ENCODE results near the gene WAPL.

Gene WAPL

GRCh38 chr10:86411852-86412560, 109.6 kb downstream of the WAPL start:
- in situ Hi-C loops (cut with MboI; ENCODE audit: low sequenced_read_pairs): no loop called here

DNA sequence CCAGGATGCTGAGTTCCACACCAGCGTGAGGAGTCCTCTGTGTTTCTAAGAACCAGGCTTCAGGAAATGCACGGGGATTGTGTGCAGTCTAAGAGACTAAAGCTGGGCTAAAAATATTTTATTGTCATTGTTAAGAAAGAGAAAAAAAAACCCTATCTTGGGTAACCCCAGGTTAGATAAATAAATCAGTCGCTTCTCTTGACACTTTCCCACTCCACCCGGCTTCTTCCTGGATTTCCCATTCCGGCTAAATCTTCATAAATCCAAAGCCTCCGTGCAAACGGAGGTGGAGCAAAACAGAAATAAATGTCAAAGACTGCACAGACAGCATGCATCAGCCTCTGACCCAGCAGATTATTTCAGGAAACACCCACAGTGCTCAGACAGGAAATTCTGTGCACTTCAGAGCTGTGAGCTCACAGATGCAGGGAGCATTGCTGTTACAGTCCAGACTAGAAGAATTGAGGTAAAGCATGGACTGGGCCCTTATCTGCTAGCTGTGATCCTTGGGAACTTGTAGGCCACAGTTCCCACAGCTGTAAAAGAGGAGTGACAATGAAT, 110.2 kb downstream of the WAPL start:
- in situ Hi-C loops (cut with MboI; ENCODE audit: low sequenced_read_pairs): no loop called here

DNA sequence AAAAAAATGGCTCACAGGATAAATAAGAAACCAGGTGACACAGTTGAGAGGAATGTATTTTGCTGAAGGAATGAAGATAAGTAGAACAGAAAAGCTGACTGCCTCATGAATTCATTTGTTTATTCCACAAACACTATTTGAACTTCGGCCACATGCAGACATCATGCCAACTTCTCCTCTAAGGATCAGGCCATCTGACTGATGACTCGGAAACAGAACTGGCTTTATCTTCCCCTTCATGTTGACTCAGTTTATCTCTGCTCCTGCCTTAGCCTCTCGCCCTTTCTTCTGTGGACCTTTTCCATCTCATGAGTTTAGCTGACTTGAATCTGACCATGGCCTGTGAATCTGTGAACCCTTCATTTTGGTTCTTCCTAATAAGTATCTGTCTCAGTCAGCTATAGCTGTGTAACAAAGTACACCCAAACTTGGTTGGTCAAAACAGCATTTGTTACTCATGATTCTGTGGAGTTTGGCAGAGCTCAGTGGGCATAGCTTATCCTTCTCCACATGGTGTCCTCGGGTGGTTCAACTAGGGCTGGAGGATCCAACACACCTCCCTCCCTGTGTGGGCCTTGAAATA, 111.0 kb downstream of the WAPL start:
- in situ Hi-C loops (cut with MboI; ENCODE audit: low sequenced_read_pairs): no loop called here

GRCh38 chr10:86409183-86409582, 112.4 kb downstream of the WAPL start:
- in situ Hi-C loops (cut with MboI; ENCODE audit: low sequenced_read_pairs): no loop called here

GRCh38 chr10:86403183-86403797, 118.3 kb downstream of the WAPL start:
- in situ Hi-C loops (cut with MboI; ENCODE audit: low sequenced_read_pairs): no loop called here

GRCh38 chr10:86402283-86402941, 119.2 kb downstream of the WAPL start:
- in situ Hi-C loops (cut with MboI; ENCODE audit: low sequenced_read_pairs): no loop called here

DNA sequence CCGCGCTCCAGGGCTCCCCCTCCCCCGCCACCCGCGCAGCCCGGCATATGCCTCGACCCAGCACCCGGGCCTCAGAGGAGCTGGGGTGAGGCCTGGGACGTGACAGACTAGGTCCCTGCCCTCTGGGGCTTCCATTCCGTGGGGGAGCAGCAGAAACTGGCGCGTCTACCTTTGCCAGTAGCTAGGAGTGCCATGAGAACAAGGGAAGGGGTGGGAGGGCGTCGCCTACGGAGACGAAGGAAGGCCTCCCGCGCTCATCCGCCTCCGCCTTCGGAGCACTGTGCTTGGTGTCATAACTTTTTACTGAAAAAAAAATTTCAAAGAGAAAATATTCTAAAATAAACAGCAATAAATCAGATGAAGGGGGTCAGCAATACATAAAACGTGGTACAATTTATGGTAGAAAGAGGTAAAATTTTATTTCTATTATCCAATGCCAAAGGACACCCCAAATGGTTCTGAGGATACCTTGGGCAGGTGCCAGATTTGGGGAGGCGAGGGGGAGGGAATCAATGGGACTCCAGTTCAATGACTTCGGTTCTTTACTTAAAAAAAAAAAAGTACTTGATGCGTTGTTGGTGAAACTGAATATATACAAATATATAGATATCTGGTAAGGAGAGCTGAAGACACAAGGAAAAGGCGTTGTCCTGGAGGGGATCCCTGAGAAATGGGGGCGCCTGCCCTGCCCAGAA, 119.9 kb downstream of the WAPL start:
- in situ Hi-C loops (cut with MboI; ENCODE audit: low sequenced_read_pairs): no loop called here

DNA sequence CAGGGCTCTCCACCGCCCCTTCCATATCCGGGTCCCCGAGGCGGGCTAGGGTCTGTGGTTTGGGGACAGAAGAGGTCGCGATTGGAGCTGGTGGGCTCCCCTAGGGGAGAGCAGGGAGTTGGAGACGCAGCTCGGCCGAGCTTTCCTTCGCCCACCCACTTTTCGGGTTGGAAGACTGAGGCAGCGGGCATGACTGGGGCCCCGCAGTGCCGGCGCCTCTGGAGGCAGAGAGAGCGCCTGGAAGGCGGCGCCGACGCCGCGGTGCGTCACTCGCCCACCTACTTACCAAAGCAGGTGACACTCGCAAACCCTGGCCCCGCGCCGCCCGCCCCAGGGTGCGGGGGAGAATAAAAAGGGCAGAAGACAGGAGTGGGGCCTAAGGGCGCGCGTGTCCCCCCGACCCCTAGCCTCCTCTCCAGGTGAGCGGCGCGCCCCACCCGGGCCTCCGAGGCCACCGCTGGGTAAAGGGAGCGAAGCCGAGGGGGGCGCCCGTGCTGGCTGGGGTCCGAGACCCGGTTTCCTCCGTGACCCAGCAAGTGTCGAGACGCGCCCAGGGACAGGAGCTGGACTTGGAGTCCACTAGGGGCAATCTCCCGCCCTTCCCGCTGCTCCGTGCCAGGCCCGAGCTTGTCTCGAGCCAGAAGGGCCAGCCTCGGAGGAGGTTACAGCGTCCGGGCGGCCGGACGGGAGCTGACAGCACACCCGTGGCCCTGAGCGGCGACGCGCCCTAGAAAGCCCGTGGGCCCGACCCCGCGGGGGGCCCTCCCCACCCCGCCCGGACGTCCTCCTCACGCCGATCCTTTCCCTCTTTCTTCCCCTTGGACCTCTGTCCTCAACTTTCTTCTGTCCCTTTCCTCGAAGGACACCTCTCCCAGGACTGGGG, 120.6 kb downstream of the WAPL start:
- in situ Hi-C loops (cut with MboI; ENCODE audit: low sequenced_read_pairs): no loop called here

DNA sequence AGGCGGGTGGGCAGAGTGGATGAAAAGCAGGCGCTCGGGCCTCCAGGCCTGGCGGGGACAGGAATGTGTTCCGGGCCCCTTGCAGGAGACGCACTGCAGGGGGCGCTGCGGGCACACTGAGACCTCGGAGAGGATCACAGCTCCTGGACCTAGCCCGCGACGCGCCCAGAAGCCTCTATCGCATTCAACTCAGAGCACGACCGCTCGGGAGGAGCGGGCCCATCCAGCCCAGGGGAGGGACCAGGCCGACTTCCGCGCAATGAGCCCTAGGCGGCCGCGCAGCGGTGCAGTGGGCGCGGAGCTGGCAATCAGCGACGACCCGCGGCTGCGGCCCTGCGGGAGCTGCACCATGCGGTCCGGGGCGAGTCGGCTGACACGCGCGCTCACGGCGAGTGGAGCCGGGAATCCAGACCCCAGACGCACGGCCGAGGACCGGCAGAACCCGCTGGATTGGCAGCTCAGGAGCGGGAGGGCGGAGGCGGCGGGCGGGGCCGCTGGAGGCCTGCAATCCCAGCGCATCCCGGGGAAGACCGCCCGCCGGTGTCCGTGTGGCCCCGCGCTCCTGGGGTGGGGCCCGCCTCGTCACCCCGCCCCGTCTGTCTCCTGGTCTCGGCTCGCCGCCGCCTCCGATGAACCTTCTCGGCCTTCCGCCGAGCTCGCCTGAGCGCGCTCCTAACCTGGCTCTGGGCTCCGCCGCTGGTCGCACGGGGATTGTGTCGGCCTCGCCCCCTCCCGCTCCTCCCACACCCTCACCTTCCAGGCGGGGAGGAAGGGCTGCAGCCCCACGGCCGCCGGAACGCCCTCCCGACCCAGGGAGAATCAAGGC, 121.5 kb downstream of the WAPL start:
- in situ Hi-C loops (cut with MboI; ENCODE audit: low sequenced_read_pairs): loop anchor here (10.0 kb wide), 1 partner anchor 185 kb away; no protein-coding TSS in a partner anchor

GRCh38 chr10:86399514-86399878, 122.1 kb downstream of the WAPL start:
- in situ Hi-C loops (cut with MboI; ENCODE audit: low sequenced_read_pairs): loop anchor here (10.0 kb wide), 1 partner anchor 185 kb away; no protein-coding TSS in a partner anchor

GRCh38 chr10:86397120-86397519, 124.5 kb downstream of the WAPL start:
- in situ Hi-C loops (cut with MboI; ENCODE audit: low sequenced_read_pairs): loop anchor here (10.0 kb wide), 1 partner anchor 188 kb away; no protein-coding TSS in a partner anchor

DNA sequence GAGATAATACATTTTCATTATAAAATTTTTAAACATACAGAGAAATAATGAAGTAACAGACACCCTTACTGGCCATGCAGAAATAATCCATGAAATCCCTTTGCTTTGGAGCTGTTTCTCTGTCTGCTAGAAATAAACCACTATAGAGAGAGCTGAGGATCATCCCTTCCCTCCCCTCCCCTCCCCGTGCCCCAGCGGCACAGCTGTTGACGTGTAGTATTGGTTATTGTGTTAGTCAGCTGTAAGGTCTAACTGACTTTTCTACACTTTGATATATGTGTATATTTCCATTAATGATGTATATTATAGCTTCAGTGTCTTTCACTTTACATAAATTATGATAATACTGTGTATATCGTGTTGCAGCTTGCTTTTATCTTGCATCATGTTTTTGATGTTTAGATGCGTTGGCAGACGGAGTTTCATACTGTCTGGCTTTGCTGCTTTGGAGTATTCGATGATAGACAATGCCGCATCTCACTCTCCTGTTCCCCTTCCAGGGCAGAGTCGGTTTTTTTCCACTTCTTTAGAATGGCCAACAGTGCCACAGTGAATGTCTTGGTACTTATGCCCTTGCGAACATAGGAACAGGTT, 127.6 kb downstream of the WAPL start:
- in situ Hi-C loops (cut with MboI; ENCODE audit: low sequenced_read_pairs): loop anchor here (10.0 kb wide), 1 partner anchor 191 kb away; no protein-coding TSS in a partner anchor

- in situ Hi-C loops (cut with MboI; ENCODE audit: low sequenced_read_pairs): loop anchor here (10.0 kb wide), 1 partner anchor 191 kb away; no protein-coding TSS in a partner anchor
Observed at GRCh38 chr10:86393362-86393761, 128.2 kb downstream of the WAPL start.

DNA sequence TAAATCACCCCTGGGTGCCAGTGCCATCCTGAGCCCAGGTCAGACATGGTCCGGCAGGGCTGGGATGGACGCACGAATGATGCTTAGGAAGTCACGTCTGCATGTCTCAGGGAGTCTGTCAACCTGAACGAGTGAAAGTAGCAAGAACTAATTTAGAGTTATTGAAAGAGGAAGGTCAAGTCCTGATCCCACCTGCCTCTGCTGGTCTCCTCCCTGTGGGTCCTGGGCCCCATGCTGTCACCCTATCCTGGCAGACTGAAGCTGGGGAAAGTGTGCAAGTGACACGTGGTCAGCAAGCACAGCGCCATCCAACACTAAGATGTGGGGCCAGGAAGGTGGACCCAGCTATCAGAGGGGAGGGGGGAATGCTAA, 128.9 kb downstream of the WAPL start:
- in situ Hi-C loops (cut with MboI; ENCODE audit: low sequenced_read_pairs): loop anchor here (10.0 kb wide), 1 partner anchor 192 kb away; no protein-coding TSS in a partner anchor

DNA sequence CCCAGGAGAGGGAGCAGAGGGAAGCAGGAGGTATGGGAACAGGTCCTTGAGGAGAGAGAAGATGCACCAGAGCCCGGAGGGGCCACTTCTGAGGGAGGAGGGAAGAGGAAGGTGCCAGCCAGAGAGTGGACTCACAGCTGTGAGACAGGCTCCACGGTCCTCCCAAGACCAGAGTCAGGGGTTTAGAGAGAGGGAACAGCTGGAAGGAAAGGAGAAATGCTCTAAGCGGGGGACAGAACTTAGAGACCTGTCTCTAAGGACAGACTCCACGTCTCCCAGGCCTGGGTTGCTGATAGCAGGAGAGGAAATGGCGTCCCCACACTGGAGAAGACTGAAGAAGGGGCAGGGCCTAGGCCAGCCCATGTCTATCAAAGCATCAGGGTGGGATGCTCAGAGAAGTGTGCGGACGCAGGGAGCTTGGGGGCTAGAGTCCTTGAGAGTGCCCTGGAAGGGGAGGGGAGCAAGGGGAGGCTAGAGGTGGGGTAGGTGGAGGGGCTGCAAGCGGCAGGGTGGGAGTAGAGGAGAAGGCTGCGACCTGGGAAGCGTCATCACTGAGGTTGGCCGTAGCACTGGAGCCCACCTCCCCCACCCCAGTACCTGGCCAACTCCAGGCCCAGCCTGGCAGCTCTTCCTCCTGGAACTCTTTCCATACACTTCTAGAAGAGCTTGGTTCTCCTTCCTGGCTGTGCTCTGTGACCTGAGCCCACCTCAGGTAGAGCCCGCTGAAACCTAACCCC, 129.4 kb downstream of the WAPL start:
- in situ Hi-C loops (cut with MboI; ENCODE audit: low sequenced_read_pairs): loop anchor here (10.0 kb wide), 1 partner anchor 193 kb away; no protein-coding TSS in a partner anchor

DNA sequence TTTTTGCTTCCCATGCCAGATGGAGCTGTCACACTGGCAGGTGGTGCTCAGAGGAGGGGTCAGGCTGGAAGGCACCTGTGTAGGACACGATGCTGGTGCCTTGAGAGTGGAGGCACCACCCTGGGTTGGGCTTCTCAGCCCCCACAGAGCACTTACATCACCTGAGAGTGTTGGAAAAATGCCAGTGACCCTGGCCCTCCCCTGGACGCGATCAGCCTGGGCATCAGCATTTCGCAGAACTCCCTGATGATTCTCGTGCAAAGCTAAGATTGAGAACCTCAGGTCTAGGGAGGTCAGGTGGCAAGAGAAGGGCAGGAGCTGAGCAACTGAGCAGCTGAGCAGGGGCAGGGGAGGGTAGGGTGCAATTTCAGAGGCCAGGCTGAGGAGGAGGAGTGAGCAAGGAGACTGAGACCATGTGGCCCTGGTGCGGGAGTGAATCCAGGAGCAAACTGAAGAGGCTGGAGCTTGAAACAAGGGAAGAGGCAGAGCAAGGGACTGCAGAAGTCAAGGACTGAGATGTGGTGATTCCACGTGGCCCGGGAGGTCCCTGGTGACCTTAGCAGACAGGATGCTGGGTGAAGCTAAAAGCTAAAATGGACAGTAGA, 130.3 kb downstream of the WAPL start:
- in situ Hi-C loops (cut with MboI; ENCODE audit: low sequenced_read_pairs): loop anchor here (10.0 kb wide), 1 partner anchor 193 kb away; no protein-coding TSS in a partner anchor
